ENCODE results near the gene KCNN3. TPM values are rescaled to one million over a fixed set of nuclear protein-coding genes. Genes with fewer than 3 reads are reported as not detected.

Gene KCNN3
- total RNA-seq, 1 donor from 2014 or later = 0.84 TPM

- Mint-ChIP-seq H3K9me3 (no peaks in the 10 kb centered on the region), H3K36me3 (ENCODE audit: low read depth) (no peaks in the 10 kb centered on the region)
- no peak for DNase-seq (ENCODE audit: low read depth, low spot score)
These were observed 31.6 kb downstream of the KCNN3 start for GRCh38 chr1:154838461-154838860.

DNA sequence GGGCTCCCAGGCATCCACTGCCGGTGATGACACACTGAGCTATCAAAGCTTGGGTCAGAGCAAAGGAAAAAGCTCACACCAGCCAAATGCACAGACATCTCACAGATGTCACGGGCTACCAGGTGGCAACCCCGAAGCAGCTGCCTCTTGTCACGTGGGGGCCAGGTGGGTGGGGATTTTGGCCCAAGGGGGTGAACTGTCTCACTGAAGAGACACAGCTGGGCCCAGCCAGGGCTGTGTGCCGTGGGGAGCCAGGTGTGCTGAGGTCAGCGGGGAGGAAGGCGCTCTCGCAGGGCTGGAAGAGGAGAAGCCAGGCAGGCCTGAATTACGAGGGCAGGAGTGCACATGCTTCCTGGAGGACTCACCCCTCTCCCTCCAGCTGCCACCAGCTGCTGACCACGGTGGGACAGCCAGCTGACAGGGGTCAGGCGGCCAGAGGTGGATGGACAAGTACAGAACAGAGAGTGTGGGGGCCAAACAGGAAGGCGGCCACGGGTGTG lies 32.4 kb downstream of the KCNN3 start:
- H3K36me3 Mint-ChIP-seq (ENCODE audit: low read depth) = no peaks in the 10 kb centered on the region
- H3K4me3 Mint-ChIP-seq = no peak overlapping the region
- no peaks in the 10 kb centered on the region for H3K9me3 Mint-ChIP-seq
- no peak for DNase-seq (ENCODE audit: low read depth, low spot score)
- no peak overlapping the region for H3K27ac Mint-ChIP-seq (ENCODE audit: unreplicated experiment)
- no peak for TF ChIP-seq CTCF (conservative IDR thresholded peaks at IDR 0.05)
- H3K27me3 Mint-ChIP-seq (ENCODE audit: low read depth) = no peaks in the 10 kb centered on the region
- peaks cover 23% of the 10 kb centered on the region for H3K4me1 Mint-ChIP-seq

More at GRCh38 chr1:154838461-154838860, 31.6 kb downstream of the KCNN3 start:
- TF ChIP-seq CTCF (conservative IDR thresholded peaks at IDR 0.05) = no peak
- peaks cover 24% of the 10 kb centered on the region for H3K4me1 Mint-ChIP-seq
- H3K27me3 Mint-ChIP-seq (ENCODE audit: low read depth) = no peaks in the 10 kb centered on the region
- peak overlapping the region; percentile 19 for H3K27ac Mint-ChIP-seq (ENCODE audit: unreplicated experiment)
- no peak overlapping the region for H3K4me3 Mint-ChIP-seq

- H3K36me3 Mint-ChIP-seq (ENCODE audit: low read depth) = no peaks in the 10 kb centered on the region
- no peaks in the 10 kb centered on the region for H3K27me3 Mint-ChIP-seq (ENCODE audit: low read depth)
- no peak overlapping the region for H3K27ac Mint-ChIP-seq (ENCODE audit: unreplicated experiment)
- H3K4me1 Mint-ChIP-seq = peaks cover 23% of the 10 kb centered on the region
- no peaks in the 10 kb centered on the region for H3K9me3 Mint-ChIP-seq
- no peak for TF ChIP-seq CTCF (conservative IDR thresholded peaks at IDR 0.05)
- H3K4me3 Mint-ChIP-seq = no peak overlapping the region
- no peak for DNase-seq (ENCODE audit: low read depth, low spot score)
These were observed 32.9 kb downstream of the KCNN3 start for GRCh38 chr1:154837034-154837671.

- H3K27ac Mint-ChIP-seq (ENCODE audit: unreplicated experiment) = no peak overlapping the region
- H3K4me1 Mint-ChIP-seq = peaks cover 22% of the 10 kb centered on the region
- no peak overlapping the region for H3K4me3 Mint-ChIP-seq
- H3K27me3 Mint-ChIP-seq (ENCODE audit: low read depth) = no peaks in the 10 kb centered on the region
- no peaks in the 10 kb centered on the region for H3K9me3 Mint-ChIP-seq
- TF ChIP-seq CTCF (conservative IDR thresholded peaks at IDR 0.05) = no peak
- no peaks in the 10 kb centered on the region for H3K36me3 Mint-ChIP-seq (ENCODE audit: low read depth)
- no peak for DNase-seq (ENCODE audit: low read depth, low spot score)
These were observed 34.4 kb downstream of the KCNN3 start for GRCh38 chr1:154835531-154836324.

- Mint-ChIP-seq H3K4me3 (no peak overlapping the region), H3K27me3 (ENCODE audit: low read depth) (no peaks in the 10 kb centered on the region), H3K9me3 (no peaks in the 10 kb centered on the region), H3K36me3 (ENCODE audit: low read depth) (no peaks in the 10 kb centered on the region), H3K4me1 (peaks cover 5% of the 10 kb centered on the region), H3K27ac (ENCODE audit: unreplicated experiment) (no peak overlapping the region)
- DNase-seq (ENCODE audit: low read depth, low spot score) = no peak
- no peak for TF ChIP-seq CTCF (conservative IDR thresholded peaks at IDR 0.05)
These were observed 36.2 kb downstream of the KCNN3 start for GRCh38 chr1:154833841-154834240.

Measured in neural crest cell (in vitro differentiated cells).